BJ (cell line): Measurements from ENCODE around the gene ATP6V1B1. TPM values are rescaled to one million over a fixed set of nuclear protein-coding genes. Genes with fewer than 3 reads are reported as not detected.

Experiments used
- CTCF ChIA-PET: fragments of 350-600 bp; formaldehyde crosslinking; extraction: SDS; loops from one replicate; lab custom pipeline; 2021; ENCODE audit warnings: antibody characterized with exemption, inconsistent platforms; lab: Yijun Ruan, JAX
- POLR2A ChIA-PET: fragments of 300-600 bp; sonication (Branson Sonifier 250); formaldehyde crosslinking; extraction: SDS; loops from one replicate; lab custom pipeline; 2021; ENCODE audit warnings: antibody characterized with exemption; lab: Charles Lee
- DNase-seq: peaks from one replicate; pipeline ENCODE4 v3.0.0-alpha.2; 2011; ENCODE audit warnings: low read depth
- H3K27me3 ChIP-seq: 2 replicates; pipeline ENCODE4 v1.6.0; 2011; ENCODE audit warnings: low read length; ENCODE audit not compliant: control insufficient read depth, insufficient read depth
- H3K36me3 ChIP-seq: 2 replicates; pipeline ENCODE4 v1.5.1; 2011; ENCODE audit warnings: low read length; ENCODE audit not compliant: control insufficient read depth, insufficient read depth
- H3K4me3 ChIP-seq: 2 replicates; pipeline ENCODE4 v1.5.1; 2011; ENCODE audit warnings: low read depth, mild to moderate bottlenecking, control low read depth, low read length
- CTCF ChIP-seq: IDR thresholded peaks from 2 replicates; pipeline ENCODE4 v1.5.1; 2011; ENCODE audit warnings: low read depth, mild to moderate bottlenecking, control low read depth, inconsistent platforms, low read length, moderate library complexity; ENCODE audit not compliant: insufficient read depth
- polyA plus RNA-seq: library from polyadenylated mRNA; depleted of rRNA; stranded (reverse); fragments of >200 nt; gene quantifications from 2 replicates; pipeline ENCODE4 v1.2.3, GENCODE V29; 2011

Gene ATP6V1B1
- polyA plus RNA-seq, 1 experiment = 1.3 TPM

- H3K27me3 ChIP-seq = peaks cover 3% of the 10 kb centered on the region; the same call in 1 of the 2 replicates
- ChIA-PET POLR2A (no interaction called here), CTCF (interaction anchor here (0.9 to 7.9 kb wide), 3 partner anchors 9 to 67 kb away, joined by 4 to 64 read pairs (median 46); no protein-coding TSS in a partner anchor)
- H3K4me3 ChIP-seq = no peak overlapping the region
- DNase-seq = no peak
- no peaks in the 10 kb centered on the region for H3K36me3 ChIP-seq
- TF ChIP-seq CTCF = no peak
These were observed 2.3 kb downstream of the ATP6V1B1 start for GRCh38 chr2:70937866-70938585.

- ChIA-PET POLR2A (no interaction called here), CTCF (interaction anchor here (0.9 to 7.9 kb wide), 4 partner anchors 9 to 67 kb away, joined by 3 to 64 read pairs (median 25); no protein-coding TSS in a partner anchor)
- H3K4me3 ChIP-seq = no peak overlapping the region
- no peak for DNase-seq
- peaks cover 3% of the 10 kb centered on the region; the same call in 1 of the 2 replicates for H3K27me3 ChIP-seq
- no peak for TF ChIP-seq CTCF
- H3K36me3 ChIP-seq = no peaks in the 10 kb centered on the region
These were observed 2.9 kb downstream of the ATP6V1B1 start for GRCh38 chr2:70938586-70938950.

GRCh38 chr2:70939001-70939838, 3.5 kb downstream of the ATP6V1B1 start:
- Histone ChIP-seq H3K36me3 (no peaks in the 10 kb centered on the region), H3K4me3 (no peak overlapping the region), H3K27me3 (peaks cover 2% of the 10 kb centered on the region; the same call in 1 of the 2 replicates)
- POLR2A ChIA-PET = no interaction called here
- no peak for DNase-seq
- CTCF ChIA-PET = interaction anchor here (0.9 to 7.9 kb wide), 4 partner anchors 8 to 68 kb away, joined by 3 to 64 read pairs (median 25); no protein-coding TSS in a partner anchor
- no peak for TF ChIP-seq CTCF

GRCh38 chr2:70939839-70940580, 4.3 kb downstream of the ATP6V1B1 start:
- TF ChIP-seq CTCF = no peak
- Histone ChIP-seq H3K36me3 (no peaks in the 10 kb centered on the region), H3K27me3 (0 out of 2 replicates have a peak, but pooled peaks cover 1% of the 10 kb centered on the region), H3K4me3 (no peak overlapping the region)
- no peak for DNase-seq
- ChIA-PET CTCF (interaction anchor here (1.4 to 7.9 kb wide), 3 partner anchors 7 to 69 kb away, joined by 3 to 64 read pairs (median 46); no protein-coding TSS in a partner anchor), POLR2A (no interaction called here)
